Prostate gland (tissue), 2 donors: ENCODE data around the gene POLR2B. TPM values are rescaled to one million over a fixed set of nuclear protein-coding genes. Genes with fewer than 3 reads are reported as not detected.

Experiments
- DNase-seq: peaks from one replicate; pipeline ENCODE4 v3.0.0-alpha.2; 2019; ENCODE audit warnings: low spot score
- H3K27ac ChIP-seq, 2 donors: fragments of 200-600 bp; sonication (generic); 2 replicates each; pipeline ENCODE4 v1.5.1; 2017 to 2019
- H3K27me3 ChIP-seq: fragments of 200-600 bp; sonication (generic); replicated peaks from 2 replicates; pipeline ENCODE4 v1.5.1; 2019; ENCODE audit not compliant: insufficient read depth
- H3K36me3 ChIP-seq, 2 donors: fragments of 200-600 bp; sonication (generic); 1 replicate in 1 of 2; 2 replicates in 1 of 2; pipeline versions ENCODE4 v1.5.1 to v1.8.1; 2017 to 2019
- H3K4me1 ChIP-seq: fragments of 200-600 bp; sonication (generic); replicated peaks from 2 replicates; pipeline ENCODE4 v1.5.1; 2019
- H3K4me3 ChIP-seq, 2 donors: fragments of 200-600 bp; sonication (generic); 2 replicates each; pipeline ENCODE4 v1.5.1; 2017 to 2019
- H3K9me3 ChIP-seq: fragments of 200-600 bp; sonication (generic); 2 replicates; pipeline ENCODE4 v1.5.1; 2017
- CTCF ChIP-seq, 4 experiments: fragments of 200-600 bp in 2 of 4; fragments of 450-650 bp in 2 of 4; sonication (generic) in 2 of 4; IDR thresholded peaks; 1 replicate in 3 of 4; 2 replicates in 1 of 4; pipeline ENCODE4 v1.5.1; 2016 to 2019; ENCODE audit warnings: antibody characterized with exemption in 4 of 4, mild to moderate bottlenecking in 2 of 4, moderate library complexity in 2 of 4
- POLR2A ChIP-seq: fragments of 450-650 bp; IDR thresholded peaks from one replicate; pipeline ENCODE4 v1.6.1; 2016; ENCODE audit warnings: antibody characterized with exemption, mild to moderate bottlenecking
- POLR2AphosphoS5 ChIP-seq: sonication (generic); formaldehyde crosslinking; IDR thresholded peaks from one replicate; pipeline ENCODE4 v1.6.1; 2017; ENCODE audit warnings: antibody characterized with exemption
- WGBS: methylation state at CpG from one replicate; pipeline ENCODE4 v1.1.5; 2018; 5-methylcytosine and 5-hydroxymethylcytosine counted together
- intact Hi-C: fragments of 100-400 bp; cut with DNase I; formaldehyde crosslinking; loops from one replicate; pipeline ENCODE4 v1.14.2; 2022
- total RNA-seq, 2 donors: library from RNA; depleted of rRNA; stranded (reverse); fragments of >200 nt; gene quantifications; one replicate each; pipeline ENCODE4 v1.1.0, GENCODE V29; 2016

The POLR2B gene
- total RNA-seq, 2 donors from 2014 or later: 74.0 to 76.1 TPM

GRCh38 chr4:56973336-56973735 lies 5.4 kb upstream of the POLR2B start:
- TF ChIP-seq POLR2AphosphoS5: no peak
- no peak for TF ChIP-seq CTCF (IDR thresholded peaks at IDR 0.05)
- TF ChIP-seq POLR2A: no peak
- Histone ChIP-seq H3K4me3 (no peak overlapping the region), H3K9me3 (no peaks in the 10 kb centered on the region), H3K4me1 (no peaks in the 10 kb centered on the region), H3K27ac (no peak overlapping the region), H3K36me3 (no peaks in the 10 kb centered on the region), H3K27me3 (no peaks in the 10 kb centered on the region)
- intact Hi-C loops: no loop called here
- no peak for DNase-seq
- WGBS: 98% methylated on average over 3 of the region's 3 CpGs

GRCh38 chr4:56976283-56976836 lies 2.3 kb upstream of the POLR2B start:
- no peaks in the 10 kb centered on the region for H3K27me3 ChIP-seq
- intact Hi-C loops: loop anchor here (5.0 kb wide), 1 partner anchor 69 kb away; the partner anchor contains the start of gene REST
- peak; percentile 20 for DNase-seq
- 2% methylated on average over 34 of the region's 35 CpGs for WGBS
- peak overlapping the region; percentile 78 to 79 for H3K4me3 ChIP-seq
- peak overlapping the region; percentile 88 to 90 for H3K27ac ChIP-seq
- no peaks in the 10 kb centered on the region for H3K9me3 ChIP-seq
- no peaks in the 10 kb centered on the region for H3K36me3 ChIP-seq
- H3K4me1 ChIP-seq: peaks cover 5% of the 10 kb centered on the region
- TF ChIP-seq POLR2A (no peak), POLR2AphosphoS5 (no peak), CTCF (IDR thresholded peaks at IDR 0.05) (no peak)

GRCh38 chr4:56976837-56977320 lies 1.8 kb upstream of the POLR2B start:
- no peaks in the 10 kb centered on the region for H3K36me3 ChIP-seq
- H3K4me3 ChIP-seq: peak overlapping the region; percentile 78 to 79
- peak overlapping the region; percentile 88 to 90 for H3K27ac ChIP-seq
- whole genome bisulfite sequencing: 0% methylated on average over 15 of the region's 46 CpGs
- H3K9me3 ChIP-seq: no peaks in the 10 kb centered on the region
- intact Hi-C loops: loop anchor here (5.0 kb wide), 1 partner anchor 70 kb away; the partner anchor contains the start of gene REST
- TF ChIP-seq CTCF (IDR thresholded peaks at IDR 0.05): peak in 2 of 4 experiments; percentile 30 to 35
- no peak for TF ChIP-seq POLR2A
- peak; percentile 69 for DNase-seq
- H3K4me1 ChIP-seq: peaks cover 5% of the 10 kb centered on the region
- no peaks in the 10 kb centered on the region for H3K27me3 ChIP-seq

GRCh38 chr4:56977321-56978012 lies 1.2 kb upstream of the POLR2B start, which contains the start of gene NOA1:
TSS of gene NOA1 (minus strand) at chr4:56977606. CDS start at chr4:56977585, 21 bp downstream.
- TF ChIP-seq POLR2A (peak; percentile 86), CTCF (IDR thresholded peaks at IDR 0.05) (no peak), POLR2AphosphoS5 (peak; percentile 96)
- Histone ChIP-seq H3K27me3 (no peaks in the 10 kb centered on the region), H3K9me3 (no peaks in the 10 kb centered on the region), H3K36me3 (no peaks in the 10 kb centered on the region), H3K27ac (peak within 1 kb of the TSS; percentile 88 to 90), H3K4me1 (peaks cover 5% of the 10 kb centered on the region), H3K4me3 (peak within 1 kb of the TSS; percentile 78 to 79)
- under 1% methylated on average over 50 of the region's 51 CpGs for WGBS
- intact Hi-C loops: loop anchor here (5.0 kb wide), 1 partner anchor 70 kb away; the partner anchor contains the start of gene REST
- DNase-seq: peak; percentile 98
